Epithelial cell of esophagus (primary cell): ENCODE measurements around the gene ASB13.

ENCODE experiments used
- DNase-seq: peaks from one replicate; pipeline ENCODE4 v3.0.0; 2010; ENCODE audit warnings: low read depth
- H3K4me3 ChIP-seq: 2 replicates; pipeline ENCODE4 v1.5.1; 2011; ENCODE audit warnings: mild to moderate bottlenecking, low read length, control low read depth
- TF ChIP-seq, protein P1 (sequence below): IDR thresholded peaks from 2 replicates; pipeline ENCODE4 v1.5.1; 2011; ENCODE audit warnings: low read depth, mild to moderate bottlenecking, low read length, control low read depth, inconsistent platforms; ENCODE audit not compliant: insufficient read depth; ENCODE audit errors: missing control alignments

Gene ASB13

DNA sequence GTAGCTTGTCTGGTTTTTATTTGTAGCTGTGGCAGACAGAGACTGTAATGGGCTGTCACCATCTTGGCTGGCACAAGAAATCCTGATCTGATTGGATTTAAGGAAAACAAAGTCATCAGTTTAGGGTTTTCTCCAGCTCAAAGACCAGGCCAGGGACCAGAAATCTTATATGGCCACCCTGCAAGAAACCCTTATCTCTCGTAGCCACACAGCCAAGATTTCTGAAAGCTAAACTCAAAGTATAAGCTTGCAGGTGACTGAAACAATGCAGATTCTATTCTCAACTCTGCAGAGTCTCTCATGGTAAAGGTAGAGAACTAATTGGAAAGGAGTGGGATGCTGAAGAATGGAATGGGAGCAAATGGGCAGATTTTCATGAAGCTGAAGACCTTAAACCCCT, 3.2 kb upstream of the ASB13 start:
- DNase-seq, result no peak
- TF ChIP-seq, protein P1, sequence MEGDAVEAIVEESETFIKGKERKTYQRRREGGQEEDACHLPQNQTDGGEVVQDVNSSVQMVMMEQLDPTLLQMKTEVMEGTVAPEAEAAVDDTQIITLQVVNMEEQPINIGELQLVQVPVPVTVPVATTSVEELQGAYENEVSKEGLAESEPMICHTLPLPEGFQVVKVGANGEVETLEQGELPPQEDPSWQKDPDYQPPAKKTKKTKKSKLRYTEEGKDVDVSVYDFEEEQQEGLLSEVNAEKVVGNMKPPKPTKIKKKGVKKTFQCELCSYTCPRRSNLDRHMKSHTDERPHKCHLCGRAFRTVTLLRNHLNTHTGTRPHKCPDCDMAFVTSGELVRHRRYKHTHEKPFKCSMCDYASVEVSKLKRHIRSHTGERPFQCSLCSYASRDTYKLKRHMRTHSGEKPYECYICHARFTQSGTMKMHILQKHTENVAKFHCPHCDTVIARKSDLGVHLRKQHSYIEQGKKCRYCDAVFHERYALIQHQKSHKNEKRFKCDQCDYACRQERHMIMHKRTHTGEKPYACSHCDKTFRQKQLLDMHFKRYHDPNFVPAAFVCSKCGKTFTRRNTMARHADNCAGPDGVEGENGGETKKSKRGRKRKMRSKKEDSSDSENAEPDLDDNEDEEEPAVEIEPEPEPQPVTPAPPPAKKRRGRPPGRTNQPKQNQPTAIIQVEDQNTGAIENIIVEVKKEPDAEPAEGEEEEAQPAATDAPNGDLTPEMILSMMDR, result no peak
- H3K4me3 ChIP-seq, result no peak overlapping the region

DNA sequence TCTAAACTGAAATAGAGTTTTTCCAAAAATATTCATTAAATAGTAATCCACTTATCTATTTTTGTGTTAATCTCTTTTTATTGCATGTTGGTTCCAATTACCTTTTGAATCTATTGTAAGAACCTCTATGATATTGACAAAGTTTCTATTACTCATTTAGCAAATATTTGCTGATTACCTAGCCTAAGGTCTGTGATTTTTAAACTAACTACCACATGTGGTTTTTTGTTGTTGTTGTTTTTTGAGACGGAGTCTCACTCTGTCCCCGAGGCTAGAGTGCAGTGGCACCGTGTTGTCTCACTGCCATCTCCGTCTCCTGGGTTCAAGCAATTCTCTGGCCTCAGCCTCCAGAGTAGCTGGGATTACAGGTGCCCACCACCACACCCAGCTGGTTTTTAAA, 2.0 kb upstream of the ASB13 start:
- no peak overlapping the region for H3K4me3 ChIP-seq
- no peak for DNase-seq
- TF ChIP-seq, protein P1, result no peak

DNA sequence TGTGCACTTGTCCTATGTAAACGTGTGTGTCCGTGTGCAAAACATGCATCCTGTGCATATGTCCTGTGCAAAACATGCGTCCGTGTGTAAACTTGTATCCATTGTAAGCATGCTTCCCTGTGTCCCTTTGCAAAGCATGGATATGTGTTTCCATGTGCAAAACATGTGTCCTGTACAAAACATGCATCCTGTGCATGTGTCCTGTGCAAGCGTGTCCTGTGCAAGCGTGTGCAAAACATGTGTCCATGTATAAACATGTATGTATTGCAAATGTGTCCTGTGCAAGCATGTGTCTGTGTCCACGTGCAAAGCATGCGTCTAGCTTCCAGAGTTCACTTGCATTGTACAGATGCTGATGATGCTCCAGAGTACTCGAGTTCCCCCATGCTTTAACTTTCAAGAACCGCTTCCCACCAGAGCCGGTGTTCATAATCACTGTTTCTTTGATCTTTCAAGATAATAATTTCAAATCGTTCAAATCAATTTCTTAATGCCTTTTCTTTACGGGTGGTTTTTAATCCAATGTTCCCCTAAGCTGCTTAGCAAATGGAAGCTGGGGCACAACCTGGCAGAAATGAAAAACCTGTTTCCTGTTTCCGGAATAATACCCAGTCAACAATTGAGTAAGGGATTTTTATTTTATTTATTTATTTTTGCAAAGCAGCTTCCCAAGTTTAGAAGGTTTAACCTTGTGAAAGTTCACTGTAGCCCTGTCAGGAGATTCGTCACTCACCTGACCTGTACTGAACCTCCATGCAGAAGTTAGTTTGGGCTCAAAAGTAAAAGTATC, 641 bp upstream of the ASB13 start:
- no peak for DNase-seq
- TF ChIP-seq, protein P1, result no peak
- H3K4me3 ChIP-seq, result peak overlapping the region; percentile 64

DNA sequence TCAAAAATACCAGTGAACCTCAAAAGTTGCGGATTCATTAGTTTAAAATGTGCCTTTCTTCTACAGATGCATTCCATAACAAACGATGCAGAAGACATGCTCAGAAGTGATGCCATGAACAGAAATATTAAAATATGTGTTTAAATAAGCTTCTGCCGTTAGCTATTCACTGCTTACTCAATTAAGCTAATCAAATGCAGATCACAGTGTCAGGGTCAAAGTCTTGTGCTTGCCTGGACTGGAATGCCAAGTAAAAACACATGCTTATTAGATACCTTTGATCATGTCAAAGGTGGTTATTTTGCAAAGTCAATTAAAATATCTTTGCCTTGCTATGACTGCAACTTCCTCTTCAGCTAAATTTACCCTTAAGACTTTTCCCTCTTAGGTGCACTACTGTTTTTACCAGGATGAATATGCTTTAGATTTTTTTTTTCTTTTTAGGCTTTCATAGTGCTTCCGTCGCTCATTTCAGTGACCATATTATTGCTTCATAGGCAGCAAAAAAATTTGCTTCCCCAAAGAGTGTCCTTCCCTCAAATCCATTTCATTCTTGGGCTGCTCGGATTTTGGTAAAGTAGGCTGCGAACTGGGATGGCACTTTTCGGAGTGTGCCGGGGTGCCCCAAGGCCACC, 905 bp downstream of the ASB13 start:
- peak overlapping the region; percentile 78 for H3K4me3 ChIP-seq
- TF ChIP-seq, protein P1, result no peak
- DNase-seq, result no peak

DNA sequence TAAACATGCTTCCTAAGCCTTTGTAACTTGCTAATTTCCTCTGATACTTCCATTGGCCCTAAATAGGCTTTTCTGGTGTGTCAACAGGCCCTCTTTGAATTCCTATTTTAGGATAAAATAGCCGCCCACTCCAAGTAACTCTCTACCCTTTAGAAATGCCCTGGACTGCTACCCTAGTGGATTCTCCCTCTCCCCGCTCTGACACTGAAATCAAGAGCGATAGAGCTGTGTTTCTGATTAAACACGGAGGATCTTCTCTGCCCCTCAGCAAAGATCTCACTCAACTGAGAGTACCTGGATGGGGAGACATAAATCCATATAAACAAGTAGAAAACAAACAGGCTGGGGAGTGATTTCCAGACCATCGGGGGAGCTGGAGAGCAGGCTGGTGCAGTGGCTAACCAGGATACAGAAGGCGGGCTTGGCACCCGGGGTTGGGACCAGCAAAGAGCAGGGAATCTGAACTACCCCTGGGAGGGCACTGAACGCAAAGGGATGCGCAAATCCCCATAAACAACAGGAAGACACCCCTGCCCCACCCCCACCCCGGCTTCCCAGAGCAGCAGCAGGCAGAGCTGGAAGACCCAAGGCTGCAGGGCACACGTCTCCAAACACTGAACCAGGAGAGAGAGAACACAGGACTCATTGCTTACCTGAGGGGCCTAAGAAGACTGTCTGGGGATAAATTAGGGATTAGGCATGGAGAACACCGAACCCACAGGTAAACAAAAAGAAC, 2.5 kb downstream of the ASB13 start:
- H3K4me3 ChIP-seq, result no peak overlapping the region
- TF ChIP-seq, protein P1, result no peak
- no peak for DNase-seq

DNA sequence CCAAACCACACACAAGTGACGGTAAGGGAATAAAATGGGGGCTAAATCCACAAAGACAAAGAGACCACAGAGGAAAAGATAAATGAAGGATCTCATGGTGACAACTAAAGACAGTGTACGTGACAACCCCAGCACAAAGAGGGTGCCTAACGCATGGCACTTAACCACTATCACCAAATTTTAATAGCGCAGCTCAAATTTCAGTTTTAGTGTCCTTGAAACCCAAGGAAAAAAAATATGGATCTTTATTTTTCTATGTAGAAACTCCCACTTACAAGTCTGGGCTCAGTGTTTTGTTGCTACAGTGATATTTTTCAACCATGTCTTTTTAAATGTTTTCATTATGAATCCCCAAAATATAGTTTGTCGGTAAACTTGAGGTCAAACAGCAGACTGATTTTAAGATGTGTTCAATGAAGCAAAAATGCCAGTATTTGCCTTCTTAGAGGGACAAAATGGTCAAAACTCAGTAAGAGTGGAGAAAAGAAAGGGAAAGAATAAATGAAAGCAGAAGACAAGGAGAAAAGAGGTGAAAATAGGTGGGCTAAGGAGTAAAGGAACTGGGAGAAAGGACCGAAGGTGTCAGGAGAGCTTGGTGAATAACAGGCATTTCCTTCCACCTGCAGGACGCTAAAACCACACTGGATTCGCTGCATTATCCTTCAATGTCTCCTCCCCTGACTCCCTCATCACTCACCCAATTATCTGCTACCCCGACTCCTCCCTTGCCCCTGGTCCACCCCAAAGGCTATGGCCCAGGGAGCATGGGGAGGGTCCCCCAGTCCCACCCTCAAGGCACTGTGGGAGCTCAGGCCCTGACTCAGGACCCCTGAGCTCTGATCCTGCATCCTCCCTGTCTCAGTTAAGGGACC, 3.5 kb downstream of the ASB13 start:
- H3K4me3 ChIP-seq, result no peak overlapping the region
- TF ChIP-seq, protein P1, result no peak
- no peak for DNase-seq
